Central memory CD4-positive, alpha-beta T cell (primary cell): ENCODE measurements around the gene TAF4.

Source experiments
- DNase-seq: peaks from one replicate; pipeline ENCODE4 v3.0.0; 2022

TAF4 gene

GRCh38 chr20:61929561-61929960 is 136.1 kb downstream of the TAF4 start:
- DNase-seq: no peak

GRCh38 chr20:61927826-61928541 is 137.7 kb downstream of the TAF4 start:
- DNase-seq: no peak

GRCh38 chr20:61927193-61927825 is 138.4 kb downstream of the TAF4 start:
- no peak for DNase-seq

DNA sequence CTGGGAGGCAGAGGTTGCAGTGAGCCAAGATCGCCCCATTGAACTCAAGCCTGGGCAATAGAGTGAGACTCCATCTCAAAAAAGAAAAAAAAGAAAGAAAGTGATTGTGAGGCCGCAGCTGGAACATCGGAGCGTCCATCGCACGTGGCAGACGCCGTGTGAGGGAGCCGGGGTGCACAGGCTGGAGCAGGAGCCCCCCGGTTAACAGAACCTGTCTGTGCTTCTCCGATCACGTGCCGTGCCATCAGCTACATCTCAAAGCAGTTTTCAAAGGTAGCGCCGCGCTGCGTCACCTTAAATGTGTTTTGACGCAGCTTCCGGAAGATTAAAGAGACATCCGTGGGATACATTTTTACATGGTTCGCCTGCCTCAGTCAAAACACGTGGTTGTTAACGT is 138.9 kb downstream of the TAF4 start:
- DNase-seq: no peak

DNA sequence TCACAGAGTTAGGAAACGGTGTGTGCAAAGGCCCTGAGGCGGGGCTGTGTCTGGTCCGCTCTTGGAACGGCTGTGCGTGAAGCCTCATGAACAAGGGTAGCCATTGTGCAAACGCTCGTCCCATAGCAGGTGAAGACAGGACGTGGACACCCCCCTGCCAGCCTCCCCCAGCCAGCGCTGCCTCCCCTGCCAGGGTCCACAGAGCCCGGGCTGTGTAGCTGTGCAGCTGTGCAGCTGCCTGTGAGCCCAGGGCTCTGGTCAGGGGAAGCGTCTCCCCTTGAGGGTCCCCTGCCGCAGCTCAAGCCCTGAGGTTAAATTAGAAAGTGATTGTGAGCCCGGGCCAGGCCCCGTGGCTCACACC is 139.4 kb downstream of the TAF4 start:
- no peak for DNase-seq

- no peak for DNase-seq
Observed at GRCh38 chr20:61925555-61926252, 140.0 kb downstream of the TAF4 start.

DNA sequence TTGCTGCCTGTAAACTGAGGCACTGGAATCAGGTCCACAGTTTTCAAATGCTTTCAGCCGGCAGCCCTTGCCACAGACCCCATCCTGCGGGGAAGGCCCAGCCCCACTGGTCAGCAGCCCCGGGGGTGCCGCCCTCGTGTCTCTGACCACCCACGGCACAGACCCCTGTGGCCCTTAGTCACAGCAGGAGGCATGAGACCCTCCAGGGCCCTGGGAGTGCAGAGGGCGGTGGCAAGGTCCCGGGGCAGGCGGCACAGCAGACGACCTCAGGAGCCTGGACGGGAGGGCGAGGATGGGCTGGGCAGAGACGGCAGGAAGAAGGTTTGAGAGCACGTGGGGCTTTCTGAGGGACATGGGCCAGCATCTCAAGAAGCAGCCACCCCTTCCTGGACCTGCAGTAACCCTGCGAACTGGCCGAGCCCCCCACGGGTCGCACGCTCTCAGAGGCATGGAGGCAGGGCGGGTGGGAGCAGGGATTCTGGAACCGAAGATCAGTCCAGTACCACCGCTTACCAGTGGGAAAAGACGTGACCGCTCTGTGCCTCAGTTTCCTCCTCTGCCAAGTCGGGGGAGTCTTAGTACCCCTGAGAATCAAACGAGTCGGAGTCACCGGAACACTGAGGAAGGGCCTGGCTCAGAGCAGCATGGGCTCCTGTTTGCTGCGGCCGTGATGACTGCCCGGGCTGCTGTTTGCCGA is 140.7 kb downstream of the TAF4 start:
- no peak for DNase-seq
